Esophagus squamous epithelium (tissue), 5 donors: Measurements from ENCODE around the gene KRTAP5-5. TPM values are rescaled to one million over a fixed set of nuclear protein-coding genes. Genes with fewer than 3 reads are reported as not detected.
"Not testable (repeated sequence)": the region's sequence is repeated elsewhere in the genome, so short reads cannot be mapped to it uniquely, and the experiment has no call there.

Experiments used
- DNase-seq: peaks from one replicate; lab custom pipeline; 2025; lab: John Stamatoyannopoulos, UW
- H3K27ac ChIP-seq, 4 donors: fragments of 200-600 bp; sonication (generic); one replicate each; pipeline ENCODE4 v1.5.1; 2016 to 2019; ENCODE audit warnings: mild to moderate bottlenecking in 1 of 4
- H3K27me3 ChIP-seq, 4 donors: fragments of 200-600 bp; sonication (generic); 1 replicate in 3 of 4; 2 replicates in 1 of 4; pipeline versions ENCODE4 v1.5.1 to v1.6.0; 2017 to 2021; ENCODE audit warnings: antibody characterized with exemption in 1 of 4
- H3K36me3 ChIP-seq, 3 donors: fragments of 200-600 bp; sonication (generic); one replicate each; pipeline ENCODE4 v1.5.1; 2016 to 2019
- H3K4me1 ChIP-seq, 3 donors: fragments of 200-600 bp; sonication (generic); one replicate each; pipeline ENCODE4 v1.5.1; 2017 to 2019
- H3K4me3 ChIP-seq, 4 donors: fragments of 200-600 bp; sonication (generic); 1 replicate in 3 of 4; 2 replicates in 1 of 4; pipeline ENCODE4 v1.5.1; 2016 to 2019; ENCODE audit warnings: mild to moderate bottlenecking in 2 of 4, moderate library complexity in 1 of 4
- H3K9me3 ChIP-seq, 3 donors: fragments of 200-600 bp; sonication (generic); one replicate each; pipeline ENCODE4 v1.5.1; 2016 to 2019
- CTCF ChIP-seq, 6 experiments: fragments of 450-650 bp in 4 of 6; fragments of 200-600 bp in 2 of 6; sonication (generic) in 2 of 6; IDR thresholded peaks; one replicate each; pipeline ENCODE4 v1.5.1; 2016 to 2019; ENCODE audit warnings: antibody characterized with exemption in 6 of 6, mild to moderate bottlenecking in 4 of 6, moderate library complexity in 4 of 6
- POLR2A ChIP-seq, 4 donors: fragments of 450-650 bp; IDR thresholded peaks; one replicate each; pipeline ENCODE4 v1.6.1; 2017; ENCODE audit warnings: antibody characterized with exemption in 4 of 4, mild to moderate bottlenecking in 4 of 4, moderate library complexity in 3 of 4
- WGBS, 2 donors: methylation state at CpG; one replicate each; pipeline ENCODE4 v1.1.5; 2018; 5-methylcytosine and 5-hydroxymethylcytosine counted together
- intact Hi-C: fragments of 100-400 bp; cut with DNase I; formaldehyde crosslinking; loops from one replicate; pipeline ENCODE4 v1.15.0; 2022
- total RNA-seq, 4 donors: library from RNA; depleted of rRNA; stranded (reverse); fragments of >200 nt; gene quantifications; one replicate each; pipeline ENCODE4 v1.1.0, GENCODE V29; 2016
- donor health status: DM: yes; HTN: yes; CAD: no.

Gene KRTAP5-5
- total RNA-seq, 4 donors from 2014 or later, result not detected

GRCh38 chr11:1589996-1590395 lies 39.6 kb upstream of the KRTAP5-5 start:
- Histone ChIP-seq H3K4me1 (peaks cover 0 to 4% (median 4%) of the 10 kb centered on the region in 3 donors), H3K36me3 (no peaks in the 10 kb centered on the region), H3K27ac (no peak overlapping the region), H3K4me3 (no peak overlapping the region), H3K27me3 (peaks cover 0 to 60% (median 0%) of the 10 kb centered on the region in 4 donors), H3K9me3 (no peaks in the 10 kb centered on the region)
- no peak for DNase-seq
- intact Hi-C loops, result no loop called here
- WGBS, 2 donors, result 88 to 98% methylated on average over 5 to 6 of the region's 6 CpGs
- TF ChIP-seq POLR2A (IDR thresholded peaks at IDR 0.05) (no peak), CTCF (IDR thresholded peaks at IDR 0.05) (no peak)

- Histone ChIP-seq H3K9me3 (no peaks in the 10 kb centered on the region), H3K36me3 (no peaks in the 10 kb centered on the region), H3K27me3 (peaks cover 0 to 77% (median 0%) of the 10 kb centered on the region in 4 donors), H3K27ac (no peak overlapping the region), H3K4me3 (no peak overlapping the region), H3K4me1 (peaks cover 0 to 4% (median 4%) of the 10 kb centered on the region in 3 donors)
- WGBS, 2 donors, result 43 to 67% methylated on average over 9 of the region's 9 CpGs
- no peak for DNase-seq
- TF ChIP-seq POLR2A (IDR thresholded peaks at IDR 0.05) (no peak), CTCF (IDR thresholded peaks at IDR 0.05) (no peak)
- intact Hi-C loops, result no loop called here
Measured at GRCh38 chr11:1592628-1593027, 36.9 kb upstream of the KRTAP5-5 start.

GRCh38 chr11:1595994-1596575 lies 33.5 kb upstream of the KRTAP5-5 start:
- H3K4me1 ChIP-seq, DNase-seq, H3K9me3 ChIP-seq, H3K4me3 ChIP-seq, H3K36me3 ChIP-seq, H3K27ac ChIP-seq, intact Hi-C loops: not testable (repeated sequence)
- H3K27me3 ChIP-seq, result peaks cover 0 to 96% (median 0%) of the 10 kb centered on the region in 4 donors
- 39 to 60% methylated on average over 11 of the region's 11 CpGs for WGBS, 2 donors

GRCh38 chr11:1596576-1597121 lies 32.9 kb upstream of the KRTAP5-5 start:
- H3K36me3 ChIP-seq, intact Hi-C loops, H3K4me3 ChIP-seq, H3K27ac ChIP-seq, H3K9me3 ChIP-seq, DNase-seq, H3K4me1 ChIP-seq: not testable (repeated sequence)
- H3K27me3 ChIP-seq, result peaks cover 0 to 96% (median 0%) of the 10 kb centered on the region in 4 donors
- 51 to 67% methylated on average over 14 to 16 of the region's 19 CpGs for WGBS, 2 donors

DNA sequence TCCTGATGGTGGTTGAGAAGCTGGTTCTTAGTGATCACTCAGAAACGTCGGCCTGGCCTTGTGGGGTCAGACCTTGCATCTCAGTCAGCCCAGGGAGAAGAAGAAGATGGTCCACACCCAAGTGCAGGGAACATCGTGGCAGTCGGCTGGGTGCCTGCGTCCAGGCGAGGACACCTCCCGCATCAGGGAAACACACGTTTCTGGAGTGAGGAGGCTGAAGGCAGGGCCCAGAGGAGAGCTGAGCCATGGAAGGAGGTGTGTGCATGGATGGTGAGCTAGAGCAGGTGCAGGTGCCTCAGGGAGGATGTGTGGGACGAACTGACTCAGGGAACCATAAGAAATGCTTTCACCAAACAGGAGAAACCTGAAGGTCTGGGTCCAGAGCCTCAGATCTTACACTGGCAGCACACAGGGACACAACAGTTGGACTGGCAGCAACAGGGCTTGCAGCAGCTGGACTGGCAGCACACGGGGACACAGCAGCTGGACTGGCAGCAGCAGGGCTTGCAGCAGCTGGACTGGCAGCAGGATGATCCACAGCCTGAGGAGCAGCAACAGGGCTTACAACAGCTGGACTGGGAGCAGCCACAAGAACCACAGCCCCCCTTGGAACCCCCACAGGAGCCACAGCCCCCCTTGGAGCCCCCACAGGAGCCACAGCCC lies 32.1 kb upstream of the KRTAP5-5 start:
- no peak overlapping the region for H3K4me3 ChIP-seq
- WGBS, 2 donors, result 53 to 77% methylated on average over 4 to 7 of the region's 10 CpGs
- no peaks in the 10 kb centered on the region for H3K36me3 ChIP-seq
- H3K27ac ChIP-seq, result no peak overlapping the region
- TF ChIP-seq POLR2A (IDR thresholded peaks at IDR 0.05) (no peak), CTCF (IDR thresholded peaks at IDR 0.05) (no peak)
- DNase-seq, result no peak
- H3K27me3 ChIP-seq, result peaks cover 0 to 95% (median 0%) of the 10 kb centered on the region in 4 donors
- H3K9me3 ChIP-seq, result no peaks in the 10 kb centered on the region
- intact Hi-C loops, result no loop called here
- H3K4me1 ChIP-seq, result no peaks in the 10 kb centered on the region

DNA sequence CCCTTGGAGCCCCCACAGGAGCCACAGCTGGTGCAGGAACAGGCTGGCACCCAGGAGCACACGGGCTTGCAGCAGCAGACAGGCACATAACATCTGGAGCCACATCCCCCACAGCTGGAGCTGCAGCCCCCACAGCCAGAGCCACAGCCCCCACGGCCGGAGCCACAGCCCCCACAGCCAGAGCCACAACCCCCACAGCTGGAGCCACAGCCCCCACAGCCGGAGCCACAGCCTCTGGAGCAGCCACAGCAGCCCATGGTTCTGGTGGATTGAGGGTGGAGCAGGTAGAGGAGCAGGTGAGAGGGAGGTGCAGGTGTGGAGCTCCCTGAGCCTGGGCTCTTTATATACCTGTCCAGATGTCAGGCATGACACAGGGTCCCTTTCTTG lies 31.6 kb upstream of the KRTAP5-5 start, which contains the start of gene KRTAP5-2:
KRTAP5-2 (minus strand) TSS at position 301 of the 387 bp plus-strand sequence; CDS start at position 257, 44 bp downstream.
- no peak within 1 kb of the TSS for H3K27ac ChIP-seq
- DNase-seq, result no peak
- TF ChIP-seq POLR2A (IDR thresholded peaks at IDR 0.05), result no peak
- H3K36me3 ChIP-seq, result no peaks in the 10 kb centered on the region
- 20 to 100% methylated on average over 1 to 2 of the region's 4 CpGs for WGBS, 2 donors
- H3K4me1 ChIP-seq, result no peaks in the 10 kb centered on the region
- H3K27me3 ChIP-seq, result peaks cover 0 to 93% (median 0%) of the 10 kb centered on the region in 4 donors
- H3K4me3 ChIP-seq, result no peak within 1 kb of the TSS
- intact Hi-C loops, result no loop called here
- H3K9me3 ChIP-seq, result no peaks in the 10 kb centered on the region

GRCh38 chr11:1598406-1598805 lies 31.2 kb upstream of the KRTAP5-5 start:
- H3K36me3 ChIP-seq, H3K4me3 ChIP-seq, H3K4me1 ChIP-seq, DNase-seq, intact Hi-C loops, H3K27ac ChIP-seq, H3K9me3 ChIP-seq: not testable (repeated sequence)
- 69 to 77% methylated on average over 3 of the region's 3 CpGs for WGBS, 2 donors
- H3K27me3 ChIP-seq, result peaks cover 0 to 89% (median 0%) of the 10 kb centered on the region in 4 donors
